Testis (tissue), 3 donors: ENCODE data around the gene XYLB. TPM values are rescaled to one million over a fixed set of nuclear protein-coding genes. Genes with fewer than 3 reads are reported as not detected.

Experiments used
- DNase-seq: peaks from one replicate; pipeline ENCODE4 v3.0.0-alpha.2; 2019
- H3K27ac ChIP-seq, 2 donors: fragments of 200-600 bp; sonication (generic); one replicate each; pipeline ENCODE4 v1.5.1; 2019
- H3K27me3 ChIP-seq: fragments of 200-600 bp; sonication (generic); one replicate; pipeline ENCODE4 v1.5.1; 2019
- H3K36me3 ChIP-seq: fragments of 200-600 bp; sonication (generic); one replicate; pipeline ENCODE4 v1.5.1; 2017; ENCODE audit warnings: low read depth; ENCODE audit errors: missing control alignments
- H3K4me1 ChIP-seq: fragments of 200-600 bp; sonication (generic); one replicate; pipeline ENCODE4 v1.5.1; 2019
- H3K4me3 ChIP-seq, 2 donors: fragments of 200-600 bp; sonication (generic); one replicate each; pipeline ENCODE4 v1.5.1; 2017 to 2019
- H3K9me3 ChIP-seq: fragments of 200-600 bp; sonication (generic); one replicate; pipeline ENCODE4 v1.5.1; 2017
- CTCF ChIP-seq, 3 experiments: fragments of 450-650 bp in 2 of 3; fragments of 200-600 bp in 1 of 3; sonication (generic) in 1 of 3; IDR thresholded peaks; one replicate each; pipeline ENCODE4 v1.5.1; 2016 to 2019; ENCODE audit warnings: antibody characterized with exemption in 3 of 3, mild to moderate bottlenecking in 2 of 3, moderate library complexity in 1 of 3
- POLR2A ChIP-seq: fragments of 450-650 bp; IDR thresholded peaks from one replicate; pipeline ENCODE4 v1.6.1; 2017; ENCODE audit warnings: antibody characterized with exemption, mild to moderate bottlenecking, moderate library complexity
- WGBS, 2 donors: methylation state at CpG; one replicate each; pipeline ENCODE4 v1.1.5; 2018; 5-methylcytosine and 5-hydroxymethylcytosine counted together
- intact Hi-C: fragments of 100-400 bp; cut with DNase I; formaldehyde crosslinking; loops from one replicate; pipeline ENCODE4 v1.15.1; 2023; ENCODE audit warnings: low total_unique reads
- polyA plus RNA-seq: library from polyadenylated mRNA; stranded (reverse); fragments of 350-450 nt; fragmentation: Illumina TruSeq; extraction: RNeasy Lipid Tissue Mini Kit (QIAGEN cat#74804); gene quantifications from one replicate; pipeline ENCODE4 v1.2.3, GENCODE V29; 2014; ENCODE audit warnings: low read depth, low replicate concordance; ENCODE audit not compliant: insufficient read depth
- total RNA-seq, 2 donors: library from RNA; depleted of rRNA; stranded (reverse); fragments of >200 nt; gene quantifications; one replicate each; pipeline ENCODE4 v1.2.3, GENCODE V29; 2016

The XYLB gene
- total and polyA plus RNA-seq, 3 donors from 2014 or later: 1.7 to 12.4 (median 5.9) TPM

GRCh38 chr3:38454178-38454883, 107.7 kb downstream of the XYLB start:
- Histone ChIP-seq H3K27ac (peak overlapping the region; percentile 94 to 95), H3K36me3 (no peaks in the 10 kb centered on the region), H3K4me1 (peaks cover 41% of the 10 kb centered on the region), H3K27me3 (no peaks in the 10 kb centered on the region), H3K9me3 (no peaks in the 10 kb centered on the region), H3K4me3 (peak overlapping the region; percentile 89 to 90)
- peak; percentile 39 for DNase-seq
- TF ChIP-seq POLR2A: no peak
- TF ChIP-seq CTCF (IDR thresholded peaks at IDR 0.05): no peak
- intact Hi-C loops: no loop called here
- 0 to 1% methylated on average over 15 to 74 of the region's 78 CpGs for whole genome bisulfite sequencing, 2 donors

DNA sequence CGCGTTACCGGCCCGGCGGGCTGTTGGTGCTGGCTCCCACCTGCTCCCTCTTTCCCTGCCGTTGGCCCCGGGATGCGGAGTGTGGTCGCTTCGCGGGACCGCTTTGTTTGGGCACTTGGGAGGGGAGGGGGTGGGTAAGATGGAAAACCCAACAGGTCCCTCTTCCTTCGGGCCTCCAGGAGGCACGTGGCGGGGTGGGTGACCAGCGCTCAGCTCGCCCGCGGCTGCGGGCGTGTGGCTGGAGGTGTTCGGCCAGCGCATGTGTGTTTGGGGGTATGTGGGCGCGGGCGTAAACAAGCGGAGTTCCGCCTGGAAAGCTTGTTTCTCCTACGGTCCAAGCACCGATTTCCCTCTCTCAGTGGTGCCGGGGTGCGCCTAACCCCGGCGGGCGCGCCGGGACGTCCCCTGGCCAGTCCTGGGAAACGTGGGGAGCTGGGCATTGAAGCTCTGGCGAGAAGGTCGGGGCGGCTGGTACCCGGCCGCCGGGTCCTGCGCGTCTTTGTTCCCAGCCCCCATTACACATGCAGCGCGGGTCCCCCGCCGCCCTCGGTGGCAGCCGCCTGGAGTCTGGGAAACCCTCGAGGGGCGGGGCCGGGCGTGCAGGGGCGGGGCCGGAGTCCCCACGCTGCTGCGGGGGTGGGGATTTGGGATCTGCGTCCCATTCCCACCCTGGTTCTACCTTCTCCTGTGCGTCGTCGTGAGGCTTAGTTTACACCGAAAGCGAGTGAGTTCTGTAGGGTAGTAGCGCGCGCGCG, 108.5 kb downstream of the XYLB start:
- intact Hi-C loops: no loop called here
- Histone ChIP-seq H3K4me3 (peak overlapping the region; percentile 89 to 90), H3K27ac (peak overlapping the region; percentile 94 to 95), H3K4me1 (peaks cover 46% of the 10 kb centered on the region), H3K27me3 (no peaks in the 10 kb centered on the region), H3K36me3 (no peaks in the 10 kb centered on the region), H3K9me3 (no peaks in the 10 kb centered on the region)
- peak; percentile 93 for DNase-seq
- 1 to 2% methylated on average over 11 to 69 of the region's 72 CpGs for WGBS, 2 donors
- TF ChIP-seq CTCF (IDR thresholded peaks at IDR 0.05): no peak
- no peak for TF ChIP-seq POLR2A

GRCh38 chr3:38455639-38456430, 109.2 kb downstream of the XYLB start:
- H3K36me3 ChIP-seq: no peaks in the 10 kb centered on the region
- H3K4me3 ChIP-seq: peak overlapping the region; percentile 89 to 90
- peak overlapping the region; percentile 94 to 95 for H3K27ac ChIP-seq
- TF ChIP-seq POLR2A (no peak), CTCF (IDR thresholded peaks at IDR 0.05) (no peak)
- 9% methylated on average over 13 to 15 of the region's 15 CpGs for WGBS, 2 donors
- H3K9me3 ChIP-seq: no peaks in the 10 kb centered on the region
- H3K27me3 ChIP-seq: no peaks in the 10 kb centered on the region
- peaks cover 54% of the 10 kb centered on the region for H3K4me1 ChIP-seq
- DNase-seq: peak; percentile 75
- intact Hi-C loops: no loop called here

GRCh38 chr3:38457111-38458003, 110.8 kb downstream of the XYLB start:
- no peaks in the 10 kb centered on the region for H3K27me3 ChIP-seq
- H3K4me1 ChIP-seq: peaks cover 61% of the 10 kb centered on the region
- H3K27ac ChIP-seq: peak overlapping the region; percentile 75 to 94
- H3K4me3 ChIP-seq: no peak overlapping the region
- no peaks in the 10 kb centered on the region for H3K9me3 ChIP-seq
- DNase-seq: peak; percentile 43
- intact Hi-C loops: no loop called here
- TF ChIP-seq POLR2A: no peak
- no peak for TF ChIP-seq CTCF (IDR thresholded peaks at IDR 0.05)
- H3K36me3 ChIP-seq: no peaks in the 10 kb centered on the region
- WGBS, 2 donors: 67 to 68% methylated on average over 5 to 9 of the region's 9 CpGs
